Erythroblast (primary cell): Measurements from ENCODE around the gene IRF9.

Source experiments
- GATA1 ChIP-seq: IDR thresholded peaks from 2 replicates; pipeline ENCODE4 v1.6.1; 2011; ENCODE audit warnings: low read depth, mild to moderate bottlenecking, control low read depth, low read length, moderate library complexity
- POLR2A ChIP-seq: IDR thresholded peaks from 2 replicates; pipeline ENCODE4 v1.6.1; 2011; ENCODE audit warnings: mild to moderate bottlenecking, low read length

GRCh38 chr14:24121210-24121609, 39.9 kb upstream of the IRF9 start:
- TF ChIP-seq POLR2A (no peak), GATA1 (no peak)
